Mucosa of gallbladder (tissue), 1 donor: ENCODE data around the gene CARMIL3. TPM values are rescaled to one million over a fixed set of nuclear protein-coding genes. Genes with fewer than 3 reads are reported as not detected.

ENCODE experiments used
- DNase-seq: peaks from one replicate; pipeline ENCODE4 v3.0.0-alpha.2; 2020; ENCODE audit warnings: low spot score
- total RNA-seq: library from RNA; stranded (reverse); gene quantifications from one replicate; pipeline ENCODE4 v1.2.1, GENCODE V29; 2021
- donor health status: DM: no; HTN: no; CAD: no.

The CARMIL3 gene
- total RNA-seq, 1 donor from 2014 or later = 1.6 TPM

DNA sequence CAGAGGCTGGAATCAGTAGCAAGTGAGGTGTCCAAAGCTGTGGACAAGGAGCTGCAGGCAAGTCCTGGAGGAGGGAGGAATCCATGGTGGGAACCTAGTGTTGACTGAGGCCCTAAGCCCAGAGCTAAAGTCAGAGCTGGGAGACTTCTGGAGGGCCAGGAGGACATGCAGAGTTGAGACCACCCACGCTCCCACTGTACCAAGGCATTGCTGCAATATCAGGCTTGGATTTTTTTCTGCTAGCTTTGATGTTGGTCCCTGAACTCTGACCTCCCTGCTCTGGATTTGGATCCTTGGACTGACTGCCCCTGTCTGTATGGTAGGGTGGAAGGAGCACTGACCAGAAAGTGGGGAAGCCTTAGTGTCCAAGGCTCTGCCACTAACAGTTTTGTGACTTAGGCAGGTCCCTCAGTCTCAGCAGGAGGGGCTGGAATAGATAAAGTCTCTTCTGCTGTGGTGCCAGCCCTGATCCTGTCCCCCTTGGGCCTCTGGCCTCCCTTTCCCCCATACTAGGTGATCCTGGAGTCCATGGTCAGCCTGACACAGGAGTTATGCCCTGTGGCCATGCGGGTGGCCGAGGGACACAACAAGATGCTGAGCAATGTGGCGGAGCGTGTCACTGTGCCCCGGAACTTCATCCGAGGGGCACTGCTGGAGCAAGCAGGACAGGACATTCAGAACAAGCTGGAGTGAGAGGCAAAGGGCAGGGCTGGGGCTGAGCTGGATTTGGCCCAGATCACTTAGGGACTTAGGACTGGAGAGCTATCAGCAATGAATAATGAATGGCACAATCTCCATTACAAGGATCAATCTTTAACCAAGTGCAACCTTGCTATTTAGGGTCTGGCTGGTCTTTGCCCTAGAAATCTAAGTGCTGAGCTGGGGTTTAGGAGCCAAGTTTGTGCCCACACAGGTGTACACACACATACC, 9.4 kb downstream of the CARMIL3 start:
- peak; percentile 44 for DNase-seq

- no peak for DNase-seq
Observed at GRCh38 chr14:24062216-24062980, 10.6 kb downstream of the CARMIL3 start.

DNA sequence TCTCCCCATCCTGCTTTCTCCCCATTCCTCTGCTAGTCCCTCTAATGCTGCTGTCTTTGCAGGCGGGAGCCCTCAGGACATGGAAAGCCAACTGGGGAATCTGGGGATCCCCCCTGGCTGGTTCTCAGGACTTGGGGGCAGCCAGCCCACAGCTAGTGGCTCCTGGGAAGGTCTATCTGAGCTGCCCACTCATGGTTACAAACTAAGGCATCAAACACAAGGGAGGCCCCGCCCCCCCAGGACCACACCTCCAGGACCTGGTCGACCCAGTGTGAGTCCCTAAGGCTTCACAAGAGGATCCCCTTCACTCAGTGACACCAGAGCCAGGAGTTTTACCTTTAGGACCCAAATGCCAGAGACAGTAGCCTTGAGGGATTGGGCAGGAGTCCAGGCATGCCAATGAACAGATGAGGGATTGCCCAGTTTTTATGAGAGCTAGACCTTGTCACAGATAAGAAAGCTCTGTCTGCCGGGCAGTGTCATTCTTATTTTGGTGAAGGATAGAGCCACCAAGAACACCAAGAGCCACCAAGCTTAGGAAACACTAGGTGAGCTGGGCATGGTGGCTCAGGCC, 11.5 kb downstream of the CARMIL3 start:
- DNase-seq = no peak

GRCh38 chr14:24064091-24064795, 12.4 kb downstream of the CARMIL3 start:
- DNase-seq = no peak

DNA sequence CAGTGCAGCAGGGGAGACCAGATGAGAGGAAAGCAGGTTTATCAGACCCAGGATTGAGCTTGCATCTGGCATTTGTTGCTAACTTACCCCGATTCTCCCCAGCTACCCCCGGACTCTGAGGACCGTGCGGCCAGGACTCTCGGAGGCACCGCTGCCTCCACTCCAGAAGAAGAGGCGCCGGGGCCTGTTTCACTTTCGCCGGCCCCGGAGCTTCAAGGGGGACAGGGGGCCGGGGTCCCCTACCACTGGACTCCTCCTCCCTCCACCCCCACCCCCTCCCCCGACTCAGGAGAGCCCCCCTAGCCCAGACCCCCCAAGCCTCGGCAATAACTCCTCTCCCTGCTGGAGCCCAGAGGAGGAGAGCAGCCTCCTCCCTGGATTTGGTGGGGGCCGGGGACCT, 13.0 kb downstream of the CARMIL3 start:
- DNase-seq = no peak

DNA sequence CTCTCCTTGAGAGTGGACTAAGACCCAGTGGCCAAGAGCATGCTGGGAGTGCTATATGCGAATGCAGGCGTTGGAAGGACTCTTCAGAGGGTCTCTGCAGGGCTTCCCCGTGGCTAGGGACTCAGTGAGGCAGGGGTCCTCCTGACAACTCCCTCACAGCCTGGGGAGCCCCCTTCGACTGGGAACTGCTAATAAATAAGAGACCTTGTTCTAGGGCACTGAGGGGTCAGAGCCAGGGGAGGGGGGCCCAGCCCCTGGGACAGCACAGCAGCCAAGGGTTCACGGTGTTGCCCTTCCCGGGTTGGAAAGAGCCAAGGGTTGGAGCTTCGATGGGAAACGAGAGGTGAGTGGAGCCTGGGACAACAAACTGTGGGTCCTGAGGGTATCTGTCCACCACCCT, 13.6 kb downstream of the CARMIL3 start:
- DNase-seq = no peak

- no peak for DNase-seq
Observed at GRCh38 chr14:24066496-24067132, 14.8 kb downstream of the CARMIL3 start.

GRCh38 chr14:24067133-24068082, 15.6 kb downstream of the CARMIL3 start:
- no peak for DNase-seq

DNA sequence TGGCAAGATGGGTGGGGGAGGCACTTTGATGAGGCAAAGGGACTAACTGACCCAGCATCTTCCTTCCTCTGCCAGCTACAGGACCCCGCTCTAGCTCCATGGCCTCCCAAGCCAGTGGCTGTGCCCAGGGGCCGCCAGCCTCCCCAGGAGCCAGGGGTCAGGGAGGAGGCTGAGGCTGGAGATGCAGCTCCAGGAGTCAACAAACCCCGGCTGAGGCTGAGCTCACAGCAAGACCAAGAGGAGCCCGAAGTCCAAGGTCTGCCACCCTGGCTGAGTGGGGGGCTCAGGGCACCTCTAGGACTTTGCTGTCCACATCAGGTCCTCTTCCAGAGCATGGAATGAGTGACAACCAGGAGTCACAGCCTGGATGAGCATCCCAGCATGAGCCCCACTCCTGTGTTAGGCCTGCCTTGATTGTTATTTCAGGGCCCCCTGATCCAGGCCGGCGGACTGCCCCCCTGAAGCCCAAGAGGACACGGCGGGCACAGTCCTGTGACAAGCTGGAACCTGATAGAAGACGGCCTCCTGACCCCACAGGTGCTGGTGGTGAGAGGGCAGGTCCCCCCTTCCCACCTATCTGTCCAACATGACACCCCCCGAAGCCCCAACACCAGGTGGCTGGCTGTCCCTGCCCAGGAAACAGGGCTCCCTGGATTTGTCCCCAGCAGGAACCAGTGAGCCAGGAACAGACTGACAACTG, 17.1 kb downstream of the CARMIL3 start:
- DNase-seq = no peak

DNA sequence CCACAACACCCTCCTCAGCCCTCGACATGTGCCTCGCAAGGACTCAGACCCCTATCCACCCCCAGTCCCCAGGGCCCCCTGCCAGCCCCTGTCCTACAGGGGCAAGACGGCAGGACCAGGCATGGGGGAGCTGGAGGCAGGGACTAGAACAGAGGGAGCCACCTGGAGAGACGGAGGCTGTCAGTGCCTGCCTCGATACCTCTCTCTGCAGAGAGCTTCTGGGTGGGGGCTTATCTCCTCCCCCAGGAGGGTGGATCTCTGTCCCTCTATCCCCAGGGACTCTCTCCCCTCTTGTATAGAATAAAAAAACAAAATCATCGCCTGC, 17.6 kb downstream of the CARMIL3 start:
- no peak for DNase-seq

DNA sequence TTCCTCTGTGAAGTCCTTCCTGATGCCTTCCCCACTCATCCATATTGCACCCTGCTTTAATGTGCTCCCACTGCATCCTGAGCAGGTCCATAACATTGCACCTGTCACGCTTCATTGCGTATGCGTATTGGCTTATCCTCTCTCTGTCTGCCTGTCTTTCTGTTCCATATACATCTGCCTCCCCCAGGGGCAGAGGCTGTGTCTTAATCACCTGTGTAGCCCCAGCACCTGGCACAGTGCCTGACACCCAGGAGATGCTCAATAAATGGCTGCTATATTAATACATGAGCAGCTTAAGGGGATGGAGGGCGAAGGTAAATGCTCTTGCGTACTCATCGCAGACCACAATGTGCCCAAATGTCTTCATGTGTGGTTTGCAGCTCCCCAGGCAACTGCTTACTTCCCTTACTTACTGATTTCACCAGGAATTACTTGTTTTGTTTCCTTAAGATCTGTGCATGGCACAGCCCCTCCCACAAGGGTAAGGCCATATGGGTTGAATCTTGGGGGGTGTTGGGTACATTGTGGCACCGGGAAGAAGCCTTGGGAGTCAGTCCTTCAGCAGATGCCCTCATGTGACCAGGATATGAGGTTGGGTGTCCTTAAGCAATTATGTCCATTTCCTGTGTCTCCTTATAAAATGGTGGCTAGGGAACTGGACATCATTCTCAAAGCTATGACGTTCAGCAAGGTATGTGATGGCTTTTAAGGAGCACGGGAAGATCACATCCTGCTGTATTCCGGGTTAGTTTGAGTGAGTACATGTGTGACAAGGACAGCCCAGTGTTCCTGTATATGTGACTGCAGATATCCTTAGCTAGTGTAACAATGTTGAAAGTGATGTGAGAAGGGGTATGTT, 18.7 kb downstream of the CARMIL3 start:
- DNase-seq = no peak

GRCh38 chr14:24071144-24071697, 19.4 kb downstream of the CARMIL3 start, which contains the start of gene CPNE6:
Gene CPNE6, plus strand, starts transcription at chr14:24071562. Its CDS starts 1,375 bp downstream, at chr14:24072937.
- no peak for DNase-seq

GRCh38 chr14:24071836-24072430, 20.1 kb downstream of the CARMIL3 start:
- DNase-seq = no peak

GRCh38 chr14:24072436-24072835, 20.6 kb downstream of the CARMIL3 start:
- peak; percentile 75 for DNase-seq

GRCh38 chr14:24072881-24073877, 21.4 kb downstream of the CARMIL3 start:
- no peak for DNase-seq

- peak; percentile 66 for DNase-seq
Observed at GRCh38 chr14:24074625-24075484, 23.0 kb downstream of the CARMIL3 start.
